ENCODE data around the gene NLRP8. TPM values are rescaled to one million over a fixed set of nuclear protein-coding genes. Genes with fewer than 3 reads are reported as not detected.
"Not testable (repeated sequence)": the region's sequence is repeated elsewhere in the genome, so short reads cannot be mapped to it uniquely, and the experiment has no call there.

Gene NLRP8
- polyA plus RNA-seq, 4 donors, result 0.03 TPM; not detected in 3

GRCh38 chr19:55962186-55962585 is 14.6 kb downstream of the NLRP8 start:
- DNase-seq (ENCODE audit: low read depth in 4 of 4, low spot score in 2 of 4), result no peak

GRCh38 chr19:55973982-55974381 is 26.4 kb downstream of the NLRP8 start:
- no peak for DNase-seq (ENCODE audit: low read depth in 4 of 4, low spot score in 2 of 4)

GRCh38 chr19:55980415-55980814 is 32.8 kb downstream of the NLRP8 start:
- no peak for DNase-seq (ENCODE audit: low read depth in 4 of 4, low spot score in 2 of 4)

- no peak for DNase-seq (ENCODE audit: low read depth in 4 of 4, low spot score in 2 of 4)
Measured at GRCh38 chr19:55985254-55985653, 37.6 kb downstream of the NLRP8 start.

- no peak for DNase-seq (ENCODE audit: low read depth in 4 of 4, low spot score in 2 of 4)
Measured at GRCh38 chr19:55986487-55986886, 38.9 kb downstream of the NLRP8 start, which contains the start of gene NLRP5. NLRP5 (plus strand) TSS chr19:55986775.

- DNase-seq (ENCODE audit: low read depth in 4 of 4, low spot score in 2 of 4), result no peak
Measured at GRCh38 chr19:55990831-55991230, 43.2 kb downstream of the NLRP8 start.

GRCh38 chr19:55993492-55993891 is 45.9 kb downstream of the NLRP8 start:
- no peak for DNase-seq (ENCODE audit: low read depth in 4 of 4, low spot score in 2 of 4)

GRCh38 chr19:56014765-56015164 is 67.1 kb downstream of the NLRP8 start:
- DNase-seq (ENCODE audit: low read depth in 4 of 4, low spot score in 2 of 4), result no peak

- peak in 3 of 4 donors; percentile 0 to 10 (median 9) for DNase-seq (ENCODE audit: low read depth in 4 of 4, low spot score in 2 of 4)
Measured at GRCh38 chr19:56015756-56016155, 68.1 kb downstream of the NLRP8 start.

- DNase-seq (ENCODE audit: low read depth in 4 of 4, low spot score in 2 of 4), result not testable (repeated sequence)
Measured at GRCh38 chr19:56019325-56019724, 71.7 kb downstream of the NLRP8 start.

- not testable (repeated sequence) for DNase-seq (ENCODE audit: low read depth in 4 of 4, low spot score in 2 of 4)
Measured at GRCh38 chr19:56020355-56020975, 72.8 kb downstream of the NLRP8 start.

- no peak for DNase-seq (ENCODE audit: low read depth in 4 of 4, low spot score in 2 of 4)
Measured at GRCh38 chr19:56026769-56027168, 79.1 kb downstream of the NLRP8 start.

Other genes starting within 250 kb of the NLRP8 start
- under 1 TPM in 2 of 4 donors, not detected in 2; 0.03 to 0.08 TPM for gene NLRP9, start 209.4 kb upstream of the NLRP8 start, polyA plus RNA-seq (ENCODE audit: insufficient read length in 4 of 4)
- under 1 TPM in 2 of 4 donors, not detected in 2; 0.16 to 0.25 TPM for gene RFPL4A, start 188.7 kb upstream of the NLRP8 start, polyA plus RNA-seq (ENCODE audit: insufficient read length in 4 of 4)
- not detected for gene RFPL4AL1, start 178.7 kb upstream of the NLRP8 start, polyA plus RNA-seq (ENCODE audit: insufficient read length in 4 of 4)
- under 1 TPM; 0.08 to 0.21 (median 0.14) TPM for gene NLRP11, start 115.8 kb upstream of the NLRP8 start, polyA plus RNA-seq (ENCODE audit: insufficient read length in 4 of 4)
- not detected for gene NLRP4, start 111.3 kb upstream of the NLRP8 start, polyA plus RNA-seq (ENCODE audit: insufficient read length in 4 of 4)
- not detected for gene NLRP13, start 15.5 kb upstream of the NLRP8 start, polyA plus RNA-seq (ENCODE audit: insufficient read length in 4 of 4)
- gene NLRP5, start 38.9 kb downstream of the NLRP8 start, polyA plus RNA-seq (ENCODE audit: insufficient read length in 4 of 4), result not detected
- 10 to 100 TPM; 10.6 to 30.4 (median 21.7) TPM for gene ZNF787, start 173.5 kb downstream of the NLRP8 start, polyA plus RNA-seq (ENCODE audit: insufficient read length in 4 of 4)
- gene ZNF444, start 193.5 kb downstream of the NLRP8 start, polyA plus RNA-seq (ENCODE audit: insufficient read length in 4 of 4), result 10 to 100 TPM; 20.4 to 53.2 (median 33.8) TPM
- not detected for gene GALP, start 228.2 kb downstream of the NLRP8 start, polyA plus RNA-seq (ENCODE audit: insufficient read length in 4 of 4)
- under 1 TPM; 0.09 to 0.16 (median 0.12) TPM for gene ZSCAN5B, start 250.0 kb downstream of the NLRP8 start, polyA plus RNA-seq (ENCODE audit: insufficient read length in 4 of 4)